ENCODE measurements around the gene CGNL1. TPM values are rescaled to one million over a fixed set of nuclear protein-coding genes. Genes with fewer than 3 reads are reported as not detected.
A peak's percentile ranks its signal among the peaks of the same experiment; 100 is the strongest.

CGNL1 gene
- total RNA-seq, 1 donor from 2014 or later = 22.4 TPM

DNA sequence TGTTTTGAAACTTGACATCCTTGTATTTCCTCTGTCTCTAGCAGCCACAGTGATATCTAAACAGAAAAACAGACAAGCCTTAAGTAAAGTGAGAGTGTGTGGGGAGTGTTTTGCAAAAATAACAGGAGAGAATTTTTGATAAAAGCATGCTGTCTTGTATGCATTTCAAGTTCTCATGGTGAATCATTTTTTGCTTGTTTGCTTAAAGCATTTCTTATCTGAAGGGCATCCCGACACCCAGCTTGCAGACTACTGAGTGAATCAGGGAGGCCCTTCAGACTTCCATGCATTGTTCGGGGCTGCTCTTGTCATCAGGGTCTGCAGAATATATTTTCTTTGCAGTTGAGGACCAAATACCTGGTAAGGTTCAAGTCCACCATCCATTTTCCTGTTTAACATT is 8.5 kb downstream of the CGNL1 start:
- peak; percentile 86 for DNase-seq (ENCODE audit: low spot score)

DNA sequence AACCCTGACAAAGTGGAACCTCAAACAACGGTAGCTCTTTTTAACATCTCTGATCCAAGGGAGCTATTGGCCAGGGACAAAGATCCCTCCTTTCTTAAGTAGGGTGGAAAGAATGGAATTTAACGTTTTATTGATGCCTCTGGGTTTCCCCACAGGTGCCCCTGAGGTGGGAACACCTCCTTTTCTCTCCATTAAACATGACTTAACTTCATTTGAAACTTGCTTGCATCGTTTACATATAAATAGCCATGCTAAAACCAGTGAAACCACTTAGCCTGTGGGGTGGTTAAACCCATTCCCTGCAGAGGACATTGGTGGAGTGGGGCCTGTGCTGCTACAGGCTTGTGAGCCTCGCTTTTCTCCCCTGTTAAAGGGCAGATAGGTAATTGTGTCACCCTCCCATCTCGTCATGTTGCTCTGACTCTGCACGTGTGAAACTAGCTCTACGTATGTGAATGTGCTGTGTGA is 9.7 kb downstream of the CGNL1 start:
- no peak for DNase-seq (ENCODE audit: low spot score)

DNA sequence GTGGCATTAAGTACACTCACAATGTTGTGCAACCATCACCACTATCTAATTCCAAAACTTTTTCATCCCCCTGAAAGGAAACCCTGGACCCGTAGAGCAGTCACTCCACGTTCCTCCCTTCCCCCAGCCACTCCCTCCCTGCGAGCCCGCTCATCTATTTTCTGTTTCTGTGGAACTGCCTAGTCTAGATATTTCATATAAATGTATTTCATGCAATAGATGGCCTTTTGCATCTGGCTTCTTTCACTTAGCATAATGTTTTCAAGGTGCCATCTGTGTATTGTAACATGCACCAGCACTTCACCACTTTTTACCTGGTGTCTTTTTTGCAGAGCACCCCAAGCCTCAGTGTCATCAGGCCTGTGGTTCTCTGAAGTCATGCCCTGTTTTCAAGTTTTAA is 10.7 kb downstream of the CGNL1 start:
- DNase-seq (ENCODE audit: low spot score) = peak; percentile 53

DNA sequence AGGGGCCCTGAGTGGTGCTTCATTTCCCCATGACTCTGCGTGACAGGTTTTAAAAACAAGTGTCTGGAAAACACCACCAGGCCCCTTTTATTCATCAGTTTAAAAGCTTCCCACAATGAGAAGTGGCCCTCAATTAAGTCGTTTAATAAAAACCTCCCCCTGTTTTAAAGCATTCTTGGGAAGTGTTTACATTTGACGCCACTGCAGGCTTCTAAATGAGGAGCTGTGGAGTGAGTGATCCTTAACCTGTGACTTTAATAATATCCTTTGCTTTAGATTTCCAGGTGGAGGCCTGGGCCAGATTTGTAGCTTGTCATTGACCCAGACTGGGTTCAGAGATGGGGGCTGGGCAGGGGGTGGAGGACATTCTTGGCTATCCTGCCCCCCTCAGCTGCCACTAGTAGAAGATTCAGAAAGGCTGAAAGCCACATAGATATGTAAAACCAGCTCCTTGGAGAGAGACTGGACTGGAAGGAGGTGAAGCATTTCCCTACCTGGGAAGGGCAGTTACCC is 11.3 kb downstream of the CGNL1 start:
- no peak for DNase-seq (ENCODE audit: low spot score)

DNA sequence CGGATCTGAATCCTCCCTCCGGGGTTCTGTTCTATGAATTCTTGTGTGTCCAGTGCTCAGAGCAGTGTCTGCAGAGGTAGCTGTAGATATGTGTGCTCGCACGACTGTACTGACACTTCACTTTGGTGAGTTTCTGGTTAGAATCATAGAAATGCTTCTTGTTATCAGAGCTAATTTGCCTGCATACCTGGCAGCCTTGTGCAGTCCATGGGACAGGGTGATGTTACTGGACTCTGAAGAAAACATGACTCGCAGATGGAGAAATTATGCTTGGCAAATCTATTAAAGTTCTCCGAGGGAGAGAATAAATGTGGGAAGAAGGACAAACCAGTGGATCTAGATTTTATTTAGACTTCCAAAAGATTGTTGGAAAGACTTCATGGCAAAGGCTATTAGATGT is 12.2 kb downstream of the CGNL1 start:
- DNase-seq (ENCODE audit: low spot score) = no peak

DNA sequence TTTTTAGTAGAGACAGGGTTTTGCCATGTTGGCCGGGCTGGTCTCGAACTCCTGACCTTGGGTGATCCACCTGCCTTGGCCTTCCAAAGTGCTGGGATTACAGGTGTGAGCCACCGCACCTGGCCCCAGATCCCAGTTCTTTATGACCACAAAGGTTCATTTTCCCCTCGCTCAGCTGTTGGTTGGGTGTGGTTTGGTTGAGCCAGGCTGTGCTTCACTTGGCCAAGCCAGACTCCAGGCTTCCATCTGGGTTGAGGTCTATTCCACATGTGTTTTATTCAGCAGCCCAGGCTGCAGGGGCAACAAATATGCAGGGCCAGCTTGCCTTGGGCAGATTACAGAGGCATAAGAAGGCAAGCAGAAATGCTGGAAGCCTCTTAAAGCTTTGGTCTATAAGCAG is 13.7 kb downstream of the CGNL1 start:
- no peak for DNase-seq (ENCODE audit: low spot score)

DNA sequence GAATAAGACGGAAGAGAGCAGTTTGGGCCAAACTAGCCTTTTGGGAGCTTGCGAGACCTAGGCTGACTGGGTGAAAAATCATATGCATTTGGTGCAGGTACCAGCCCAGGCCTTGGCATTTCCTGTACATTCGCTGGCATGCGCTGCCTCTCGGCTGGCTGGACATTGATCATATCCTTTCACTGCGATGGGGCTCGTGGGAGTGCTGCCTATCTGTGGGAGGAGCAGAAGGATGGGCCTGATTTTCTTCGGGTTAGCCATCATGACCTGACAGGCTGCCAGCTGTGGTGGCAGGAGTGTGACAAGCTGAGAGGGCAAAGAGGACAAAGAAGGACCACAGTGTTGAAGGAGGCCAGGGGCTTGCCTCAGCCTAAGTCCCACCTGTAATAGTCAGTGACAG is 14.3 kb downstream of the CGNL1 start:
- DNase-seq (ENCODE audit: low spot score) = no peak

DNA sequence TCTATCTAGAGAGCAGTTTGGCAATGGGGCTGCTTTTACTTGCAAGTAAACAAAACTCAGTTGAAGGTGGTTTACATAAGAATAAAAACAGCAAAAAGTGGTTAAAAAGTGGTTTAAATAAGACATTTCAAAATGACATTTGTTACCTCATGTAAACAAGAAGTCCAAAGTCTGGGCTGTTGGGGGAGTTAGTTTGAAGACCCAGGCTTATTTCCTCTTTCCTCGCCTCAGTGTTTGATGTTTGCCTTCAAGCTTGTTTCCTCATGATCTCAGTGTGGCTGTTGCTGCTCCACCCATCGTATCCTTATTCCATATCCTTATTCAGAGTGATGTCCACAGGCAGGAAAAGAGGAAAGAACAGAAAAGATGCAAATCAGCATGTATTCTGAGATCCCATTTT is 15.2 kb downstream of the CGNL1 start:
- DNase-seq (ENCODE audit: low spot score) = no peak

DNA sequence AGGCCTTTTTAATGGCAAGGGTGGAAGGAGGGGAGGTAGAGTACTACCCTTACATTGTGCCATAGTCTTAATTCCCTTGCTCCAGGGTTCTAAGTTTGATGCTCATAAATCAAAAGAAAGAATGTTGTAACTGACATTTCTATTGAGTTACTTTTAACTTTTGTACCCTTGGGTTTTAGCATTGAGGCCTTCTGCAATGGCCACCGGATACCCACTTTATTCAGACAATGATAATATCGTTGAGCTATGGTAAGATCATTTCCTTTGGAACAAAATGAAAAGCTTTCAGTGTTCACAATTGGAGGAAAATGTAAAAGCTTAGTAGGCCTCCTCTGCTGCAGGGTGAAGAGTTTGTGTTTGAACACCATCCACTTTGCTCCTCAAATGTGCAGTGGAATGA is 16.8 kb downstream of the CGNL1 start:
- DNase-seq (ENCODE audit: low spot score) = no peak

DNA sequence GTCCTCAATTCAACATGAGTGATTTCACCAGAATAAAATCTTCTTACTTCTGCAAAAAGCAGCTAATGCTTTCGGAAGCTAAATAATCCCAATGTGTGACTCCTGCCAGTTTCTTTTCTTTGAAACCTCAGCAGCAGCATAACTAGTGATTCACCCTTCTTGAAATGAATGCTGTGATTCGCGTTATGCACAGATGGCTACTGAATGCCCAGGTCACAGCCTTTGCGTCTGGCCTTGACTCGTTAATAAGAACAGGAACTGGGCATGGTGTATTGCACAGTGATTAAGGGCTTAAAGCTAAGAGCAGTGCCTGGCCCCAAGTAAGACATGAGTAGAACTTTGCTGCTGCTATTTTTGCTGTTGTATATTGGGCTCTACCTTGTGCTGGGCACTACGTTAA is 19.0 kb downstream of the CGNL1 start:
- peak; percentile 90 for DNase-seq (ENCODE audit: low spot score)

DNA sequence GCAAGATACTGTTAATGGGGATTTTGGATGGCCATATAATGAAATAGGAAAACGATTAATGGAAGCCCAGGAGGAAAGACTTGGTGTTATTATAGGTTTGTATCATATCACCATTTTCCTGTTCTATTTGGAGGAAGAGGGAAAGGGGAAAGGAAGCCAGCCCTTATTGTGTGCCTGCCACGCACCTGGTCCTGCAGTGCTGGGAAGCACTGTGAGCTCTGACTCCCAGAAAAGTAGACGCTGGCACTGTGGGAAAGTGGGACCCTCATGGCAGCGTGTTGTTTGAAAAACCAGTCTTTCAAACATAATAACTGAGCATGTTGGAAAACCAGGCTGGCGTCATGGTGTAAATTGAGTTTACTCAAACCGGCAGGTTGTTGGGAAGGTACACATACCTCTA is 22.0 kb downstream of the CGNL1 start:
- DNase-seq (ENCODE audit: low spot score) = no peak

DNA sequence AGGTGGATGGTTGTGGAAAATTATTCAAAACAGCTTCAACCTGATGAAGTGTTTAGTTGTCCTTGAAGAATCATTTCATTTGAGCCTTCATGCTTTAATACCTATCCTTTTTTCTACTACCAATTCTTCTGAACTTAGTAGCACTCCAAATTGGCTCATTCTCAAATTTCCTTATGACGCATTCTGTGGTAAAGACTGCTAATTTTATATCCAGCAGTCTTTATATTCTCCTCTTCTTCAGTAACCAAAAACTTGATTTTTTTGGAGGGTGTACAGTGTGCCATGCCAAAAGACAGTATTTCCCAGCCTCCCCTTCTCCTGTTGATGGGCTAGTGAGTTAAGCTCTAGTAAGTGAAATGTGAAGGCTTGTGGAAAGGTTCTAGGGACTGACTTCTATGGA is 25.2 kb downstream of the CGNL1 start:
- no peak for DNase-seq (ENCODE audit: low spot score)

DNA sequence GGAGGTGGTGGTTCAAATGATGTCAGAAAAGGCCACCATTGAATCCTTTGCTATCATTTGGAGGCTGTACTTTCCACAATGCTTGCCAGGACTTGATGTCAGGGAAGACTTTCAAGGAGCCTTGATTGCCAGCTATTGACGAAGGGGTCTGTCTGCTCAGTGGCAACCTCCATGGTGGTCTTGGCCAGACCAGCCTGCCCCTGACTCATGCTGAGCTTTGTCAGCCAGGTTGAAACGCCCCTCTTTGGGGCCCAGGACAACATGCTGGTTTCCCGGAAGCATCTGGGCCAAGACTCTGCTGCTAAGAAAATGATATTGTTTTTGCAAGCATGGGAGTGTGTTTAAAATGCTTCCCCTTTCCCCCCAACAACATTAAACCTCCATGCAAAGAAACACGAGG is 26.7 kb downstream of the CGNL1 start:
- no peak for DNase-seq (ENCODE audit: low spot score)

DNA sequence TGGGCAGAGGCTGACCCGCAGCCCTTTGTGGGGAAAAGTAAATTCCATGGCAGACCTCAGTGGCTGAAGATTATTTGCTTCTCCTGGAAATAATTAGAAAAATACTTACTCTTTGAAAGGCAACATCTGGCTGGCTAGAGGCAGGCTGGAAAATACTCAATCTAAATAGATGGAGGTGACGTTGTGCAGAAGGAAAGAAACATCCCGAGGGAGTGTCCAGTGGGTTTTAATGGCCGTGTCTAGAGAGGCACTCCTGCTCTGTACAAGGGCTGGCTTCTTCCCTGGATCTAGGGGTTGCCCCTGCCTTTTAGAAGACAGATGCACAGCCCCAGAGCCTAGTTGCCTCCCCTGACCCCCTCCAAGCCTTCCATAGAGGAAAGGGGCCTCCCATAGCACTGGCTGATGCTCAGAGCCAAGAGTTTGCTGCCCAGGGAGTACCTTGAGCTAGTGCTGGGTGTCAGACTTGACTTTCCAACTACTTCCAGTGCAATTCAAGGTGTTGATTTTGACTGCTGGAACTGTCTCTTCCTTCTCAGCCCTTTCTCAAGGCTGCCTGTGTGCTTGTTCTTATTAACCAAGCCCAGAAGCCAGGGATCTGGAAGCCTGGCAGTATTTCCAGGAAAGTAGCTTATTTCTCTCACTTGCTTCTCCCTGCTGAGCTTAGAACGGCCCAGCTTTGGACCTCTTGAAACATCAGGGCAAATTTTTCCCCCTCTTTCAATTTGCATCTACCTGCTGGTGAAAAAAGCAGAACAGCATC is 27.4 kb downstream of the CGNL1 start:
- peak; percentile 75 for DNase-seq (ENCODE audit: low spot score)

DNA sequence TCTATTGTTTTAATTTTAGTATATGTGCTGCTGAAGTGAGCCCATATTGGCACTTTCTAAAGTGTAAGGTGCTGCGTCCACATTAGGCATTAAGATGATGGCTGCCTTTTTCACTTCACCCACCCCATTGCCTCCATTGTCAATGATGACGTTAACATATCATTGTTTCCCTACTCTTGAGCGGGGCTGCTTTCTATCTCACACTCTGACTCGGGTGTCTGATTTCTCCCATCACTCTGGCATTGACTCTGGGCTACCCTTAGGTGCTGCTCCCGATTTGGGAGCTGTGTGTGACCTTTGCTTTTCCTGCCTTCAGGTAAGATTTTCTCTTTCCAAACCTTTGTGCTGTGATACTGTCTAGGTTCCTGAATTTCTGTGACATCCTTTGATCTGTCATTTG is 28.8 kb downstream of the CGNL1 start:
- no peak for DNase-seq (ENCODE audit: low spot score)

DNA sequence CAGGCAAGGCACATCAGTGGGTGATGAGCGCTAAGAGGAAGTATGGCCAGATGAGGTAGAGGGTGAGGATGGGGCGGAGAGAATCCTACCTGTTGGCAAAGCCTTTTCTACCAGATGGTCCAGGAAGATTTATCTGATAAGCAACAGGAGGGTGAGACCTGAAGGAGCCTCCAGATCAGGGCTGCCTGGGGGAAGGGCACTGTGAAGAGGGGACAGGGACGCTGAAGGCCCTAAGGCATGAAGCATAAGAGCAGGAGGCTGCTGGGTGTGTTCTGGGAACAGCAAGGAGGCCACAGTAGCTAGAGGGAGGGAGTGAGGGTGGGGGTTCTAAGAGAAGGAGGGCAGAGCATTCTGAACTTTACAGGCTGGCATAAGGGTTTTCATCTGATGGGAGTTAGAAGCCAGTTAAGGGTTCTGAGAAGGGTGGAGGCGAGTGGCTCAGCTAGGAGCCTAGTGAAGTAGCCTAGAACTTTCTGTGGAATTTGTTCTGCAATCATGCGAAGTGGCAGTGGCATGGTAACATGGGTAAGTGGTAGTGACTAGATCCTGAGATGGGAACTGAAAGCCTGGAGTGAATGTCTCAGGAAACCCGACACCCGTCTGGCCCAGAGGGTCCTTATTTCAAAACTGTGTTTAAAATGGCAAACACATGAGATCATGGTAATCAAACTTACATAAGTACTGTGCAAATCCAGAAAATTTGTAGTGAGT is 29.9 kb downstream of the CGNL1 start:
- no peak for DNase-seq (ENCODE audit: low spot score)

DNA sequence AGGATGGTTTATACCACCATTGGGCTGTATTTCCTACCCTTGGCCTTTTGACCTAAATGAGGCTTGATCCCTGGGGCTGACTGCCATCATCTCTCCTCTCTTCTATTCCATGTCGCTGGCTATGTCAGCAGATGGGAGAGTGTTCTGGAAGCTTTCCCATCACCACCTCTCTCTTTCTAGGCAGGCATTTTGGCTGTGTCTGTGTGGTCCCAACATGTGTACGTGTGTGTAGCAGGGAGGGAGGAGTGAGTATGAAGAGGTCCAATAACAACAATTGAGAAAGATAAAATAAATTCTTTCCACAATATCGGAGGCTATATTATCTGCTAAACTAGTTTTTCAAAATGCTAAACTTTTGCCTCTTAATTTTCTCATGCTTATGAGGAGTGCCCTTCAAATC is 34.1 kb downstream of the CGNL1 start:
- DNase-seq (ENCODE audit: low spot score) = no peak

DNA sequence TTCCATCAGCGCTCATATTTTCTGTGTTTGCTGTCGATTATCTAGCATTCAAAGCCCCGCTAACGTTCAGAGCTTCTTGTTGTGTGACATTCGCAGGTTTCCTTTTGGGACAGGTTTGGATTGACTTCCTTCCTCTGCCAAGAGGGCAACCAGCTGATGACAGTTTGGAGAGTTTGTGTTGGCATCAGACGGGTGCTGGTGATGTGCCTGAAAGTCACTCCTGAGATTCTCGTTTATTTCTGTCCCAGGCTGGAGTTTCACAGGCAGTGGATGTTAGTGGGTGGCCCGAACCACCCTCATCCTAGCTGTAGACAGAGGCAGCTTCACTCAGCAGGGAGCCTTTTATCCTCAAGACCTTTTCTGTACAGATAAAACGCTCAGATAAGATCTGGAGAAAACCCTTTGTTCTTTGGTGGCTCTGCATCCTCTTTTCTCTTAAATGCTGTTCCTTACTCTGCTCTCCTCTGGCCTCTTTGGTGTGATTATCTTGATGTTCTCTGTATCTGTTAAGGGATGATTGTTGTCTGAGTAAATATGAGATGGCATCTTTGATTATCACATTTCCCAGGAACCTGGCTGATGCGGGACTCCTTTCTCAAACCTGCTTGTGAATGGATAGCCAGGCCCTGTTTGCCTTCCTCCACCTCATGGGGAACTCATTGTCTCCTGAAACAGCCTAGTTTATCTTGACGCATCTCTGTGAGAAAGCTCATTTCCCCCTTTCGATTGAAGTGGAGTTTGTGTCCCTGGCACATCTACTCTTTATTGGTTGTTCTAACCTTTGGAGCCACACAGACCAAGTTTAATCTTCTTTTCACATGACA is 35.9 kb downstream of the CGNL1 start:
- no peak for DNase-seq (ENCODE audit: low spot score)

DNA sequence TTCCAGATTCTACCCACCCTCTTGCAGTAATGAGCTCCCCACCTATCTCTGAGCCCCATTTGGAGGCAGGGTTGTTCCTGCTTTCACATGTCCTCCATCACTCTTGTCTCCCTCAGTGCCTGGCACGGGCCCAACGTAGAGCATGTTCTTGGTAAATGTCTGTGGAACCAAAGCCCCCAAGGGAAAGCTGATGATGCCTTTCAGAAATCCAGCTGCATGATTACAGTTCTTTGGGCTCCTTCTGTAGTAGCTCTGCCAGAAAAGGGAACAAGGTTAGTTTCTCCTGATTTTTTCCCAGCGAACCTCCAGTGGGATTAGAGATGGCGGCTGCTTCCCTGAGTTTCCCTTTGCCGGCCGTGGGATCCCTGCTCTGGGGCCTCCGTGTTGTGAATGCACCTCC is 39.3 kb downstream of the CGNL1 start:
- DNase-seq (ENCODE audit: low spot score) = no peak

DNA sequence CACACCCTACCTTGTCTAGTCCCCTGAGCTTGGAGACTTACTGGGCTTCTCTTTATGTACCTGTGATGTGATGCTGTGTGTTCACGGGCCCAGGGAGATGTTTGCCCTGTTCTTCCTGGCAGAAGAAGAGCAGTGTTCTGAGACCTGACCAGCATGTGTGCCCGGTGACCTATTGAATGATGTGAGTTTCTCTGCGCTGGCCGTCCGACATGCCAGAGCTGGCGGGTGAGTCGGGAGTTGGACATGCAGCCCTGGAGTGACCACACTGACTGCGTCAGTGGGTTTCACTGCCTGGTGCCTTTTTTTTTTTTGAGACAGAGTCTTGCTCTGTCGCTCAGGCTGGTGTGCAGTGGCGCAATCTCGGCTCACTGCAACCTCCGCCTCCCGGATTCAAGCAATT is 42.3 kb downstream of the CGNL1 start:
- DNase-seq (ENCODE audit: low spot score) = no peak

DNA sequence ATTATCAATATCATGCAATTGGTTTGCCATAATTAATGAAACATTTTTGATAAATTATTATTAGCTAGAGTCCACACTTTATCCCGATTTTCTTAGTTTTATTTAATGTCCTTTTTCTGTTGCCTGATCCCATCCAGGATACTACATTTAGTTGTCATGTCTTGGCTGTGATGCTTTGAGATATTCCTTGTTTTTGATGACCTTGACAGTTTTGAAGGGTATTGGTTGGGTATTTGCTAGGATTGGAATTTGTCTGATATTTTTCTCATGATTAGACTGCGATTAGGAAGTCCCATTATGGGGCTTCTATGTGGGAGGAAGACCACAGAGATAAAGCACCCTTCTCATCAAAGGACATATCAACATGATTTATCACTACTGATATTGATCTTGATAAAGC is 43.0 kb downstream of the CGNL1 start:
- DNase-seq (ENCODE audit: low spot score) = no peak

DNA sequence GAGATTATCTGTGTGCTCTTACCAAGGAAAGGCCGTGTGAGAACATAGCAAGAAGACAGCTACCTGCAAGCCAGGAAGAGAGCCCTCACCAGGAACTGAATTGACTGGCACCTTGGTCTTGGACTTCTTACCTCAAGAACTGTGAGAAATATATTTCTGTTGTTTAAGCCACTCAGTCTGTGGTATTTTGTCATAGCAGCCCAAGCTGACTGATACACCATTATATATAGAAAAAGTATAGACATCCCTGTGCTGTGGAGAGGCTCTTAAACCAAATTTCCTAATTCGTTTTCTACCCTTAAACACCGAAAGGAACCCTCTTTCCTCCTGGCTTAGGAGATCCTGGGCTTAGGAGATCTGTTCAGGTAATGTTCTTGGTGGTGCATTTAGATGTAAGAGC is 44.8 kb downstream of the CGNL1 start:
- no peak for DNase-seq (ENCODE audit: low spot score)

All from umbilical cord (tissue), 2 donors.